ENCODE results near the gene HNRNPA0.

Gene HNRNPA0

DNA sequence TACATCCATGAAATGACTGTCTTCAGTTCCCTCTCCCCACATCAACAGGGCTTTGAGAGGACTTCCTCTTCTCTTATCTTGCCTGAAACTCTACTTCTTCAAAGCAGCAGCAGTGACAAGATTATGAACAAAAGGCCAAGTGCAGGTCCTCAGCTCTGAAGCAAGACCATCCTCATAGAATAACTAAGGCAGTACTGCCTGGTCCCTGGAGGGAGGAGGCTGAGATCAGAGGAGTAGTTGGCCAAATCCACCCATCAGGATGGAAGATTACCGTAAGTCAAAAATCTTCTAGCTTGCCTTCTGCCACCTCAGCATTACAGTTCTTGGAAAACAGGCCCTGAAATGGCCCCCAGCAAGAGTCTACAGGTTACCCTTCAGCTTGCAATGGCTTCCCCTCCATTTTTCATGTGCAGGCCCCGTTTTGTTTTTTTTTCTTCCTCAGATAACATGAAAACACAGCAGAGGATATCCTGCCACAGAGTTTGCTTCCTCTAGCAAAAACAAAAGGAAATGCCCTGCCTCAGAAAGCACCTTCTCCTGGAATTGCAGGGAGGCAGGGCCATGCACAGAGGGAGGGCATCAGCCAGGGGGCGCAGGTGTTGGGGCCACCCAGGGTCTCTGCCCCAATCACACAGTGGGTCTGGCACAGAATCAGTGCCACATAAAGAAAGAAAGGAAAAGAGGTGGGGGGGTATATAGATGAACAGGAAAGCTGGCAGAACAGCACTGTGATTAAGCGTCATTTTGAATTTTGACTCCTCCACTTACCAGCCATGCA, 58.3 kb downstream of the HNRNPA0 start:
- TF ChIP-seq CTCF (IDR thresholded peaks at IDR 0.05; ENCODE audit: insufficient read depth, low read length, missing control alignments): no peak
- ChIA-PET POLR2A (no interaction called here), CTCF (interaction anchor here (0.8 to 1.8 kb wide), 6 partner anchors 16 to 83 kb away, joined by 3 to 9 read pairs (median 4); no protein-coding TSS in a partner anchor)
- H3K4me3 ChIP-seq (ENCODE audit: low read depth, low read length): no peak overlapping the region
- no peak for DNase-seq (ENCODE audit: low read depth, low spot score)

Data from AG04449 (cell line).